Measurements from ENCODE around the gene NR1H4.
"Not testable (repeated sequence)": the region's sequence is repeated elsewhere in the genome, so short reads cannot be mapped to it uniquely, and the experiment has no call there.

The NR1H4 gene

DNA sequence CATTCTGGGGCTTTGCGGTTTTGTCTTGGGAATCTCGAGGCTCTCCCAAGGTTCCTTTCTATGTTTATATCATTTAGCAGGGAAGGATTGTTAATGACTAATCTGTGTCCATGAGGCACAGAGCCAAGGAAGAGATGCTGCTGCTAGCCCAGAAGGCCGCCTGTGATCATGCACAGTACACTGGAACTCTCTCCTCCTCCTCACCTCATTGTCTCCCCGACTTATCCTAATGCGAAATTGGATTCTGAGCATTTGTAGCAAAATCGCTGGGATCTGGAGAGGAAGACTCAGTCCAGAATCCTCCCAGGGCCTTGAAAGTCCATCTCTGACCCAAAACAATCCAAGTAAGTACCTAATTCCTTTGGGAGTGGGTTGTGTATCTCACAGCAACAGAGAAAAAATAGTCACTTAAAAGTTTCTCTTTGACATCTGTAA lies at the start of gene NR1H4:
NR1H4 (plus strand) TSS at position 151 of the 435 bp plus-strand sequence. CDS start 19,458 bp downstream, outside the sequence.
- DNase-seq: no peak

GRCh38 chr12:100426145-100426544 lies 47.5 kb upstream of the NR1H4 start:
- no peak for DNase-seq

DNA sequence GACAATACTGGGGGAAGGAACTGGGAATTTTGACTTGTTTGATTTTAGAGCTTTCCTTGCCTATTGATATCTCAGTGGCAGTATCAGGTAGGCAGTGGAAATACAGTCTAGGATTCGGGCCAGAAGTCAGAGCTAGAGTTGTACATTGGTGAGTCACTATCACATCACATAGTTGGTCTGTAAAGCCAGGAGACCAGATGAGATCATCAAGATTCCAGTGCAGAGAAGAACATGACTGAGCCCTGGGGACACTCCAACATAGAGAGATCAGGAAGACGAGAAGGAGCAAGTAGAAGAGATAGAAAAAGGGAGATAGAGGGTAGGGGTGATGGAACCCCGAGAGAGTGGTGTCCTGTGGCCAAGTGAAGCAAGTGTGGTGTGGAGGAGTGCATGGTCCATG lies 46.6 kb upstream of the NR1H4 start:
- DNase-seq: no peak

DNA sequence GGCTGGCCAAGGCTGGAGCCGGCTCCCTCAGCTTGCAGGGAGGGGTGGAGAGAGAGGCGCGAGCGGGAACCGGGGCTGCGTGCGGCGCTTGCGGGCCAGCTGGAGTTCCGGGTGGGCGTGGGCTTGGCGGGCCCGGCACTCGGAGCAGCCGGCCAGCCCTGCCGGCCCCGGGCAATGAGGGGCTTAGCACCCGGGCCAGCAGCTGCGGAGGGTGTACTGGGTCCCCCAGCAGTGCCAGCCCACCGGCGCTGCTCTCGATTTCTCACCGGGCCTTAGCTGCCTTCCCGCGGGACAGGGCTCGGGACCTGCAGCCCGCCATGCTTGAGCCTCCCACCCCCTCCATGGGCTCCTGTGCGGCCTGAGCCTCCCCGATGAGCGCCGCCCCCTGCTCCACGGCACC lies 43.4 kb upstream of the NR1H4 start:
- DNase-seq: not testable (repeated sequence)

DNA sequence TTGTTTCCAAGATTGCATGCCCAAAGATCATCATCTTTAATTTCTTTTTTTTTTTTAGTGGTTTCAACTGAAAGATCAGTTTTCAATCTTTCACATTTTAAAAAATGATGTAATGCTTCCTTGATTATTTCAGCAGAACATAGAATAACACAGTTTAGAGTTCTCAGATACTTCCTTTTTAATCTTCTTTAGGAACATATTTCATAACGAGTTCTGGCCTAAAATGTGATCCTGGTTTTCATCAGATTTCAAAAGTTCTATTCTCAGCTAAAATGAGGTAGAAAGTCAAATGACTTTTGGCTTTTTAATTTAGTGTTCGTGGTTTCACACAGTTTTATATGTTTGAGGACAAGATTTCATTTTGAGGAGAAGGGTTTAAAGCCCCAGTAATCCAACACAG lies 40.0 kb upstream of the NR1H4 start:
- DNase-seq: no peak

DNA sequence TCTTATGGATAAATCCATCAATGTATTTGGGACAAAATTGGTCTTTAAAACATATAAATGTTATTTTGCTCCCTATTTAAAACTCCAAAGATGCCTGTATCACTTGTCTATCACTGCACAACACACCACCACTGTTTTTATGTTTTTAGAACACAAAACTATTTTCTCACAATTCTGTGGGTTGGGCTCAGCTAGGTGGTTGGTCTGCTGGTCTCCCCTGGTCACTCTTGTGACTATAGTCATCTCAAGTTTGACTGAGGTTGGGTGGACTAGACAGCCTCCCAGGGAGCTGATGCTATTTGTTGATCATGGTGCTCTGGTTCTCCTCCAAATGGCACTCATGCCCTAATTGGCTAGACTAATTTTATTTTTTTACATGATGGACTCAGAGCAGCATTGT lies 39.5 kb upstream of the NR1H4 start:
- DNase-seq: no peak

- DNase-seq: no peak
Observed at GRCh38 chr12:100435957-100436356, 37.7 kb upstream of the NR1H4 start.

- no peak for DNase-seq
Observed at GRCh38 chr12:100437038-100437841, 36.4 kb upstream of the NR1H4 start.

DNA sequence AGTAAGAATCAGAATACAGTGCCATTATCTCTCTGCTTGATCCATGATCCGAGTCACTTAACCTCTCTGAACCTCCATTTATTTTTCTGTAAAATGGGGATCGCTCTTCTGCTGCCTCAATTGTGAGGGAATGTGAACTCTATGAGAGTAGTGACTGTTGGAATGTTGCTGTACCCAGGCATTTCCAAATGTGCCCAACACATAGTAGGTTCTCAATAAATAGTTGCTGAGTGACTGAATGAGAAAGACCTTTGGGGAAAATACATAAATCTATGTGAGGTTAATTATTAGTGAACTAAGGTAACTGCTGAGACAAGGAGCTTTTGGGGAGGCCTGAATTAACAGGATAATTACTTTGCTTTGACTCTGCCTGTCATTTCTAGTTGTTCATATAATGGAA lies 33.9 kb upstream of the NR1H4 start:
- DNase-seq: no peak

DNA sequence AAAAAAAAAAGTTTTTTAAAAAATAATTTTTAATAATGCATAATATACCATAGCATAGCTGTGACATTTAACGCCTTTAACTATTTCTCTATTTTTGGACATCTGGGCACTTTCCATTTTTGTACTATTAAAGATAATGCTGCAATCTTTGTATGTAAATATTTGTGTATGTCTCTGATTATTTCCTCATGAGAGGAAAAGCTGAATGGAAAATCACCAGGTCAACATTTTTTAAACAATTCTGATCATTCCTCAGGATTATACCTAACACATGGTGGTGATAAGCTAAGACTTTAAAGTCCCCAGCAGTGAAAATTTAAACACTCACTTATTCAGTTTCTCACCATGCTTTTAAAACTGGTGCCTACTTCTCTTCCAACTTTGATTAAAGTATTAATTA lies 31.3 kb upstream of the NR1H4 start:
- no peak for DNase-seq

DNA sequence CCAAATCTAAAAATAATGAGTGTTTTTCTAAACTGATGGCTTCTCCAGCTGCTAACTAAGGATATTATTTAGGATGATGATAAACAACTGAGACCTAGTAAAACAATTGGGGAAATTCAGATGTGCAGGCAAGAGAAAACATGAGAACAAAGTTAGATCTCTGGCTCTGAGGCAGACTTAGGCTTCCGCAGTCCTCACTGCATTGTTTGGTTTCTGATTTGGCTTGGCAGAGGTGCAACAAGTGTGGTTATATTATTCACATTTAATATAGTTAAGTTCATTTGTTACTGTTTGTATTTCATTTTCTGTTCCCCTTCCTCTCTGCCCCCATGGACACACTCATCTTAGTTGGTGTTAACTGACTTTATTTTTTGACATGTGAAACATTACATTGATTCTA lies 30.2 kb upstream of the NR1H4 start:
- no peak for DNase-seq

DNA sequence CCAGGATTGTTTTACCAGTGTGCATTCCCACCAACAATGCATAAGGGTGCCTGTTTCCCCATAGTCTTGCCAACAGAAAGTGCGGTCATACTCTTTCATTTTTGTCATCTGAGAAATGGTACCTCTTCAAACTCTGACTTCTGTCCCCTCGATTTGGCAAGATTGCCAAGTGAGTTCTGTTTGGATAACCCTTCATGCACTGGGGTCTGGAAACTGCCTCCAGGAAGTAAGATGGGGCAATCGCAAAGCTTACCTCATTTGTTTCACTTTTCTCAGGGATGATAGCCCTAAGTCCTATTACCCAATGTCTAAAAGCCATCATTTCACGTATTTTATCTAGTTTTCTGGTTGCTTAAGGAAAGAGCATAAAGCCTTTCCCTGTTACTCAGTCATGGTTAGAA lies 28.6 kb upstream of the NR1H4 start:
- DNase-seq: no peak

DNA sequence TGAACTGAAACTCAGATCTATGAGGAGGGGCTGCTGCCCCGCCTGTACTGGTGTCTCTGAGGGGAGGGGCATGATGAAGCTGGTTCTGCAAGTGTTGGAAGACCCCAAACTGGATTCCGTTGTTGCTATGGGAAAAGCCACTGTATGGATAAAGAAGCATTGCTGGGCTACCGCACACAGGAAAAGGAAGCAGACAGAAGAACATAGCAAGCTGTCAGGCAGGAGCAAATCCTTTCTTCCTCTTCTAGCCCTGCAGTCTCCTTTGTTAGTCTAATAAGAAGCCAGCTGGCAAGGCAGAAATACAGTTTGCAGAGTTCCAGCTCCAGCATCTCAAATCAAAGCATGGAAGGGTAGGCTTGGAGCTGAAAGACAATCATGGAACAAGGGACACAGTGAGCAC lies 26.3 kb upstream of the NR1H4 start:
- DNase-seq: no peak

- DNase-seq: no peak
Observed at GRCh38 chr12:100448656-100449055, 25.0 kb upstream of the NR1H4 start.

DNA sequence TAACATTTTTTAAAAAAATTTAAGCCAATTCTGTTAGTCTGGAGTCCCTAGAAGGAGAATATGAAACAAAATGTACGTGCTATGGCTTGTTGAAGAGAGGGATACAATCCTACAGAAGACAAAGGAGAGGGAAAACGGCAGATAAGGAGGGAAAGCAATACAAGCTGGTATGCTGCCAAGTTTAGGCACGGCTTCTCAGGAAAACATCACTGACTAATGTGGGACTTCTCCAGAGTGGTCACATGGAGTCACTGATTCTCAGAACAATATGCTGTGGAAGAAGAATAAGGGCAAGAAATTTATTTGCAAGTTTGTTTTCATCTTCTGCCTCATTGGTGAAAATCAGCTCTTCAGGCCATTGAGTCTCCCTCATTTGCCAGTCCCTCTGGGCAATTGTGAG lies 22.9 kb upstream of the NR1H4 start:
- no peak for DNase-seq

GRCh38 chr12:100453951-100454350 lies 19.7 kb upstream of the NR1H4 start:
- DNase-seq: peak; percentile 40

DNA sequence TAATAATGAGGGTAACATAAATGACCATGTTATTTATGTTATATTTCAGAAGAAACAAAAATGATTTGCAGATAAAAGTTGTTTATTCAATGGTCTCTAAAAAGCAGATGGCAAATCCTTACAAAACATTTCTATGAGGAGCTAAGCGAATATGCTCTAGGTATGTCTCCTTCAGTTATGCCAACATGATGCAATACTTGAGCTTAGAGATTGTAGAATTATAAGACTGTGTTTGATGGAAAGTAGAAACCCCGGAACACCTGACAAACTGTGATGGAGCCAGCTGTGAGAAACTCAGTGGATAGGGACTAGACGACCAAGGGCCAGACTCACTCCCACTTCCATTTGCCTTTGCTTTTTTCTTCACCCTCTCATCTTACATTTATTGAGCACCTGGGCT lies 17.8 kb upstream of the NR1H4 start:
- DNase-seq: no peak

- DNase-seq: no peak
Observed at GRCh38 chr12:100458191-100458590, 15.5 kb upstream of the NR1H4 start.

GRCh38 chr12:100460702-100461101 lies 13.0 kb upstream of the NR1H4 start:
- no peak for DNase-seq

- no peak for DNase-seq
Observed at GRCh38 chr12:100461330-100461973, 12.2 kb upstream of the NR1H4 start.

DNA sequence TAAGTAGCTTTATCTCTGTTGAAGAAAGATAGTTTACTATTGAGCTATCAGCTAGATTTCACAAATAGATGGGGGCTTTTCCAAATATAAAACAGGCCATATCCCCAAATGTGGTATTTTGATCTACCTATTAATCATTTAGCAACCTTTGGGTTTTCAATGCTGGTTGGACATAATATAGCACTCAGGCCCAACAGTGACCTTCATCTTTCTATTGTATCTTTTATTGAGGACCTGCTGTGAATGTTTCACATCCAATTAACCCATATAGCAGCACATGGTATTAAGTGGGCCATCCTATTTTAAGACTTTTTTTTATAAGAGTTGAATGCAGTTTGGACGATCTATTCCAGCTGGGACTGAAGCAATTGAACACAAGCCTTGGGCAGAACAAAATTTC lies 10.0 kb upstream of the NR1H4 start:
- no peak for DNase-seq

DNA sequence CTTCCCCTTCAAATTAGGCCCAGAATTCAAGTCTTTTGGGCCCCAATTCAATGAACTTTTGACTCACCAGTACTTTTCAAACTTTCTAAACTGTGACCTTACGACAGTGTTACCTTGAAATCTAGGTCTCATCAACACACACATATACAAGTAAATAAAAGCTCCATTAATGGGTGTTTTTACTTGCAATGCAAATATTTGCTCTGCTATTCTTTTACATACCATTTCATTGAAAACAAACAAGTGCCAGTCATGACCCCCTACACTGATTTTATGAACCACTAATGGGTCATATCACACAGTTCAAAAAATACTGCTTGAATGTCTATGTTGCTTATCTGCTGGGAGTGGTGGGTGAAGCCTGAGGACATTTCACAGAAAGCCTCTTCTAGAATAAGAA lies 9.1 kb upstream of the NR1H4 start:
- DNase-seq: no peak

DNA sequence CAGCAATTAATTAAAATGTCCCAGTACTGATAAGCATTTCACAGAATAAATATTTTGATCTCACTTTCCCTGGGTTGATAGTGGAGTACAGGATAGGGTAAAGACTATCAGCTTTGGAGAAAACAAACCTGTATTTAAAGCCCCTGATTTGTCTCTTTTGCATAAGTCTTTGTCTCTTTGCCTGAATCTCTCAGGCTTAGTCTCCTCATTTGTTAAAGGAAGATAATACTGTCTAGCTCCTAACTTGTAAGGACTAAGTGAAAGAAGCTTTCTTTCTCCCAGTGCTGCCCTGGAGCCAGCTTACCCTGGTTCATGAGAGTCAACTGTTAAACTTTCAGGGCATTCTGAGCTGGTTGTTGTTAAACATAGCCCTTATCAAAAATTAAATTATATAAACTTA lies 5.5 kb upstream of the NR1H4 start:
- no peak for DNase-seq

DNA sequence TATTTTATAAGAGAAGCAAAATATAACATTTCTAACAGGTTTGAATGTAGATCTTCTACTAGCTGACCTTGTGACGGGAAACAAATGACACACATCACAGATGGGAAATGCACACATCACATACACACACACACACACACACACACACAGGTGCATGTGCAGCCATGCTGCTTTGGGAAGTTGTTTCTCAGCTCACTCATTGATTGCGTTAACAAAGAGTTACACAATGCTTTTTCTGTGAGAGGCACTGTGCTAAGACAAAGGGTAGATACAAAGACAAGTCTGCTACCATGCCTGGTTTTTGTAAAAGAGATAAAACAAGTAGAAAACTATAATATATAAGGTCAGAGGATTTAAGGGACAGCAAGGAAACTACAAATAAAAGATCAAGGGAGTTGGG lies 1.3 kb upstream of the NR1H4 start:
- DNase-seq: no peak
